HG03457 (cell line): ENCODE results near the gene RHPN2.
"Not testable (repeated sequence)": the region's sequence is repeated elsewhere in the genome, so short reads cannot be mapped to it uniquely, and the experiment has no call there.

Experiments
- ATAC-seq: cut with Tn5 transposase; IDR thresholded peaks from one replicate; pipeline ENCODE4 v1.9.1; 2021; ENCODE audit warnings: moderate number of reproducible peaks; ENCODE audit not compliant: unreplicated experiment

RHPN2 gene

DNA sequence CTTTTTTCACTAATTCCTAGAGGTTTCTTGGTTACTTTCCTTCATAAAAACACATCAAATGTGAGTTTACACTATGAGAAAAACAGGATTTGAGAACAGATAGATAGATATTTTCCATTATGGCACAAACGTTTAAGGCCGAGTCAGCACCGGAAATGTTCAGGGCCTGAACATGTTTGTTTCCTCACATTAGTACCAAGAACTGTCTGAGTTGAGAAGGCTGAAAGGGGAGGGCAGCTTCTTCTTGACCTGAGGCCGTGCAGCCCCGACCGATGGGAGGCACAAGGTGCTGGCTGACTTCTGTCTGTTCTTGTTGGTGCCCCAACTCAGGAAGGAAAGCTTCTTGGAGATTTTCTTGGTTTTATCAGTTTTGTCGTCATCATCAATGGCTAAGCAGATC lies 84.9 kb downstream of the RHPN2 start:
- ATAC-seq: not testable (repeated sequence)

DNA sequence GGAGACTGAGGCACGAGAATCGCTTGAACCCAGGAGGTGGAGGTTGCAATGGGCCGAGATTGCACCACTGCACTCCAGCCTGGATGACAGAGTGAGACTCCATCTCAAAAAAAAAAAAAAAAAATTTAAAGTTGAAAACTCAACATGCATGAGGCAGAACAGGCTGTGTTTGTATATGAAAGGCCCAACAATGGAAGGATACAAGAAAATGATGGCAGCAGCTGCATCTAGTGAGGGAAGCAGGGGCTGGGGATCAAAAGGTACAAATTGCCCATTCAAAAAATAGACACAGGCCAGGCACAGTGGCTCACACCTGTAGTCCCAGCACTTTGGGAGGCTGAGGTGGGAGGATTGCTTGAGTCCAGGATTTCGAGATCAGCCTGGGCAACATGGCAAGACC lies 86.9 kb downstream of the RHPN2 start:
- ATAC-seq: not testable (repeated sequence)

DNA sequence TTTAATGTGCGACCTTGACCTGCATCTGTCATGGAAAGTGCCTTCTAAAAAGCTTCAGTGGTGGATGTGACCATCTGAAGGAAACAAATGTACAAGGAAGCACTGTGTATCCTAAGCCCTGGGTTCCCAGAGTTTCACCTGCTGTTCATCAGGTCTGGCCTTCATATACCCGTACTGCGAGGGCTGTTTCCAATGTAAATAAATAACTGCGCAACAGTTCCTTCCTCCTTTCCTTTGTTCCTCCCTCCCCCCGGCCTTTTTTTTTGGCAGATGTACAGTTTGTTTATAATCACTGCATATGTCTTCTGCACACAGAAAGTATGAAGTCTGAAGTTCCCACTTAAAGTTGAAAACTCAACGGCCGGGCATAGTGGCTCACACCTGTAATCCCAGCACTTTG lies 87.4 kb downstream of the RHPN2 start:
- no peak for ATAC-seq

DNA sequence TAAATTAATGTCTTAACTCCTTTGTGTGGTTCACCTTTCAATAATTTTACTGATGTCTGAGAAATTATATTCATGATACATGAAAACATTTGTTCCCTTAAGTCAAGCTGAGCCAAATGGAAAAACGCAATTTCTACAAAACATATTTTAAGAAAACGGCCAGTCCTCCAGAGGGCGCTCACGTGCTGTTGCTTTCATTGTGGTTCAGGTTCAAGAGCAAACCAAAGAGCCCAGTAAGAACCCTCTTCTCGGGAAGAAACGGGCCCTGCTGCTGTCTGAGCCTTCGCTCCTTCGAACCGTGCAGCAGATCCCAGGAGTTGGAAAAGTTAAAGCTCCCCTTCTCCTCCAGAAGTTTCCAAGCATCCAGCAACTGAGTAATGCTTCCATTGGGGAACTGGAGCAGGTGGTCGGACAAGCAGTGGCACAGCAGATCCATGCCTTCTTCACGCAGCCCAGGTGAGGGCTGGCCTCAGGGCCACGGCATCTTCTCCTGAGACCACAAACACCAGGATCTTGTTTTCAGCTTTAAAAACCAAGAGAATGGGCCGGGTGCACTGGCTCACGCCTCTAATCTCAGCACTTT lies 88.4 kb downstream of the RHPN2 start:
- ATAC-seq: no peak

DNA sequence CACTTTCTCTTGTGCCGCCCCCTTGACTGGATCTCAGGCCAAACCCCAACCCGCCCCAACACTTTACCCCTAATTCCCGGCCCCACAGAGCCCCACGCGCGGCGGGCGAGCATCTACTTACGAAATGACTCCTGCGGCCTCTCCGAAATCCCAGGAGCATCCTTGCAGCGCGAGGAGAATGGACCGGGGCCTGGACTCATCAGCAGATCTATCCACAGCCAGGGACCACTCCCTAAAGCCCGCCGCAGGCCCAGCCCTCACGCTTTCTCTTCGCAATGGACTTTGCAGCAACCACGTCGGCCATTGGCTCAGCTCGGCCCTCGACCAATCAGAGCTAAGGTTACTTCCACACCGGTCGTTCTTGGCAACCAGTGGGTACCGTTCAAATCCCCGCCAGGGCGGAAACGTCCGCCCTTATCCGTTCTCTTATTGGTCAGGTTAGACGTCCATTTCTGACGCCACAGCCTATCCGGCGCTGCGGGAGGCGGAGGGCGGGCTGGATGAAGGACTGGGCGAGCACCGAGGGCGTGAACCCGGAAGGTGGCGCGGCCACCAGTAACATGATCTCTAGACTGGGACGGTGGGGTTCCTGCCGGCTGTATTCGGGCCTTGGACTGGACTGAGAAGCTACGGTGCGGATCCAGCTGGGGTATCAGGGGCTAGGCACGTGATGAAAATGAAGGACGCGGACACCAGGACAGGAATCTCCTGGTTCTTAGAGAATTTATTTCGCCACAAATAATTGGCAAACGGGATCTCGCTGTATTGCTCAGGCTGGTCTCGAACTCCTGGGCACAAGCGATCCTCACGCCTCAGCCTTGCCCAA lies 92.8 kb downstream of the RHPN2 start, which contains the start of the genes CEP89 and FAAP24:
Gene CEP89 (minus strand): TSS at position 244 of the 826 bp plus-strand sequence. CDS start 84 bp downstream, at position 160.
Gene FAAP24 (plus strand): TSS at position 528 of the 826 bp plus-strand sequence. CDS start 955 bp downstream, outside the sequence.
- ATAC-seq: peak; percentile 97

DNA sequence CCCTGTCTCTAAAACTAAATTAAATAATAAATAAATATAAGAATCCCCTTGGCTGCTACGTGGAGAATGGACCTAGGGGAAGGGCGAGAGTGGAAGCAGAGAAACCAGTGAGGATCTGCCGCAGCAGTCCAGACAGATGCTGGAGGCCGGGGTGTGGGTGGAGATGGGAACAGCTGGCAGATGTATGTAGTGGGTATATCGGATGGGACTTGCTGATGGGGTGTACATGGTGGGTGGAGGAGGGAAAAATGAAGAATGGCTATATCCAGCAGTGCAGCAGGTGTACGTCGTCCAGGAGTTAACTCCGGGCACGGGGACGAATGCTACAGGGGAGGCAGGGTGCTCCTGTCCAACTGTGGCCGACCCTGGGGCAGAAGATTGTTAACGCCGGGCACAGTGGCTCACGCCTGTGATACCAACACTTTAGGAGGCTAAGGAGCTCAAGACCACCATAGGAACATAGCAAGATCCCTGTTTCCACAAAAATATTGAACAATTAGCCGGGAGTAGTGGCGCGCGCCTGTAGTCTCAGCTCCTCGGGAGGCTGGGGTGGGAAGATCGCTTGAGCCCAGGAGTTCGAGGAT lies 93.6 kb downstream of the RHPN2 start:
- ATAC-seq: no peak

DNA sequence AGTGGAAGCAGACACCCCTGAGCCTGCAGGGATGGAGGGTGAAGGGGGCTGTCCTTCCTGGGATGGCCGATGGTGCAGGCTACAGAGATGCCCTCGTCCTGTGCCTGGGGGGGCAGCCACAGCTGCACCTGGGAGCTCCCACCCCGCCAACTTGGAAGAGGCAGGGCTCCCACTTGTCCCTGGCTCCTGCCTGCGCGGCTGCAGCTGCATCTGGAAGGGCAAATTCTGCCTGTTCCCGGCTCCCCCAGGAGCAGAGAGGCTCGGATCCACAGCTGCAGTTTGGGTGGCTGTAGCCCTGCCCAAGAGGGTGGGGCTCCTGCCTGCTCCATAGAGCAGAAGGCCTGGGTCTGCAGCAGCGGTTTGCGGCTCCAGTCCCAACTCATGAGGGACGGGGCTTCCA lies 95.1 kb downstream of the RHPN2 start:
- no peak for ATAC-seq

DNA sequence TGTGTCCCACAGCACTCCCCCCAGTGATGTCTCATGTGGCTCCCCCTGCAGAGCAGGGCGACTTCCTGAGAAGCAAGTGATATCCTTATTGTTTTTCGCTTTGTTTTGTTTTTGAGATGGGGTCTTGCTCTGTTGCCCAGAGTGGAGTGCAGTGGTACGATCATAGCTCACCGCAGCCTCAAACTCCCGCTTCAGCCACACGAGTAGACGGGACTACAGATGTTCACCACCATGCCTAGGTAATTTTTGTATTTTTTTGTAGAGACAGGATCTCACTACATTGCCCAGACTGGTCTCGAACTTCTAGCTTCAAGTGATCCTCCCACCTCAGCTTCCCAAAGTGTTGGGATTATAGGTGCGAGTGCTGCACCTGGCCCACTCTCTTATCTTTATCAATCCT lies 97.9 kb downstream of the RHPN2 start:
- ATAC-seq: no peak

DNA sequence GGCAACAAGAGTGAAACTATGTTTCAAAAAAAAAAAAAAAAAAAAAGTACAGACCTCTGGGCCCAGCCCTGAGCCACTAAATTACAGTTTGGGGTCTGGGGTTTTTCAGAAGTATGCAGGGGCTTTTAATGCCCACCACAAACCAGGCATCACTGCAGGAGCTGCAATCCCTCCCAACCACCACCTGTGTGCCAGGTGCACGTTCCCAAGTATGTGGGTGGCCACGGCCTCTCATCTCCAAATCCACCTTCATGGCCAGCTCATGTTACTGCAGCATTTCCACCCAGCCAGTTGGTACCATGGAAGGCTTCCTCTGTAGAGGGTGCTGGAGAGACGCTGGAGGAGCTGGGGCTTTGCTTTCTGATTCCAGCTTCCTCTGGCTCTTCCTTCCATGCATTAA lies 119.4 kb downstream of the RHPN2 start:
- no peak for ATAC-seq

DNA sequence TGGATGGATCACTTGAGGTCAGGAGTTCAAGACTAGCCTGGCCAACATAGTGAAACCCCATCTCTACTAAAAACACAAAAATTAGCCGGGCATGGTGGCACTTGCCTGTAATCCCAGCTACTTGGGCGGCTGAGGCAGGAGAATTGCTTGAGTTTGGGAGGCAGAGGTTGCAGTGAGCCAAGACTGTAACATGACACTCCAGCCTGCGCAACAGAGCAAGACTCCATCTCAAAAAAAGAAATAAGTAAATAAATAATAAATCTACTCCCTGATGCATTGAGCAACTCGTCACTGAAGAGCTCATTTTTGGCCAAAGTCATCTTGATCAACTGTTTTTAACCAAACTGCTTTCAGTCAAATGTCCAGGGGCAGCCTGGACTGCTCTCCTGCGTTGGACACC lies 123.4 kb downstream of the RHPN2 start:
- not testable (repeated sequence) for ATAC-seq

DNA sequence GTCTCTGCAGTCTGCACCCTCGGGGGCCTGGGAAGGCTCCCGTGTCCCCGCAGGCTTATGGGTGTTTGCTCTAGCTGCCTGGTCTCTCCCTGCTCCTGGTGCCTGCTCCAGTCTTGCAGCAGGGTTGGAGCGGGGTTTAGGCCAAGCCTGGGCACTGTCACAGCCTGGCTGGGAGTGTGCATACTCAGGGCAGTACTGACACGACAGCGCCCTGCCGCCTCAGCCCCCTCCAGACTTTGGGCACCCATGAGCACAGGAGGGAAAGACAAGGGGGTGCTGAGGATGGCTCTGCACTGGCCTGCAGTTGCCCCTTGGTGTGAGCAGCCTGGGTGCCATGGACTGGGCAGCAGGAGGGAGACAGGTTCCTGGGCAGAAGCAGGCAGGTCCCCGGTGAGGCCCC lies 128.6 kb downstream of the RHPN2 start:
- ATAC-seq: no peak

DNA sequence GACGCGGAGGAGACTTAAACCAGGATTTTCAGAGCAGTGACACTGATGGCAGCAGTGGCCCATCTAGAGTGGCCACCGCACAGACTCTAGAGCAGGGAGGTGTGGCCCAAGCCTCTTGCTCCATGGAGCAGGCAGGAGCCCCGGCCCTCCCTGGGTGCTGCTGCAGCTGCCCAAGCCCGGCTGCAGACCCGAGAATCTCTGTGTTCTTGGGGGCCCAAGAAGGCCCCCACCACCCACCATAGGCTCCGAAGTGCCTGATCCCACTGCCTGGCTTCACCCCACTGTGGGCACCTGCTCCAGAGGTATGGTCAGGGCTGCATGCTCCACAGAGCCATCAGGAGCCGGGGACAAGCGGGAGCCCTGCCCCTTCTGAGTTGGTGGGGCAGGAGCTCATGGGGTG lies 129.1 kb downstream of the RHPN2 start:
- ATAC-seq: no peak

DNA sequence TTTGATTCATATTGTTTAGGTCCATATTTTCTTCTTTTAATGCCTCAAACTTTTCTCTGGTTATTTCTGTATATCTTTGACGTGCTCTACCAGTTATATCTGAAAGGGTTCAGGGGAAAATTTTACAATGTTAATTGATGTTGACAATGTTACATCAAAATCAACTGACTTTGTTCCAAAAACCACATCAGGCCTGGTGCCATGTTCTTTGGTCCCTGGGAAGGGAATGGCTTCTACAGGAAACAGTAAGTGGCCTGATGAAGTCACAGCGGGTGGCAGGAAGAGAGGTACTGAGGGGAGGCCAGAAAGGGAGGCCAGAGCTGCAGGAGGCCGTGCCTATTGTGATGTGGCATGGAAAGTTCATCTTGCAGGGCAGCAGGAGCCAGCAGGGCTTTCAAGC lies 131.1 kb downstream of the RHPN2 start:
- ATAC-seq: no peak

DNA sequence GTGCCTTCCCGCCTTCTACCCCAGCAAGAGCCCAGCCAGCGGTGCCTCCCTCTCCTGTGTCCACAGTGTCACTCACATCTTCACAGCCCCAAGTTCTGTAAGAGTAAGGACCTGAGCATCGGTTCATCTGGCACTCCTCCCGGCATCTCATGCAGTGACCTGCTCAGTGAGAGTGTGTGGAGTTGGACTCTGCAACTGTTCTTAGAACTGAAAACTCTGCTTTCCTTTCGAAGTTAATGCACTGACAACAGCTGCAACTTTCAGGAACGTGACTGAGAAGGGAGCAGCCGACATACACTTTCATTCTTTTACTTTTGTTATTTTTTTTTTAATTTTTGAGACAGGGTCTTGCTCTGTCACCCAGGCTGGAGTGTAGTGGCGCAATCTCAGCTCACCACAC lies 134.1 kb downstream of the RHPN2 start:
- no peak for ATAC-seq

DNA sequence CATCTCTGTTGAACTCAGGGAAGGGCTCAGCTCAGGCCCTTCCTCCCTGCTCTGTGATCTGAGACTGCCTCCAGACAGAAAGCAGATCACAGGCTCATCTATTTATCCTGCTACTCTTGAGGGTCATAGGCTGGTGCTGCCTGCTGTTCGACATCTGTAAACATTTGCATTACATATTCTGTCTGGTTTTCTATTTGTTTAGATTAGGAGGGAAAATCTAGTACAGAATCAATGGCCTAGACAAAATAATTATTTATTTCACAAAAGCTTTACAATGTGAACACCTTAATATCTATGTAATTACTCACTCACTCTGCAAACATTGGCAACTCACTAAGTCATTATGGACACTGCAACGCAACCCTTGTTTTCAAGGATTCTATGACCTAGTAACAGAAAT lies 135.9 kb downstream of the RHPN2 start:
- no peak for ATAC-seq
